Hematopoietic multipotent progenitor cell treated with erythropoietin and hydrocortisone succinate and interleukin-3 and kit ligand, for 4 days (in vitro differentiated cells): ENCODE data around the gene TRIM26.

Experiments used
- DNase-seq: peaks from one replicate; pipeline ENCODE4 v3.0.0-alpha.2; 2015

The TRIM26 gene

DNA sequence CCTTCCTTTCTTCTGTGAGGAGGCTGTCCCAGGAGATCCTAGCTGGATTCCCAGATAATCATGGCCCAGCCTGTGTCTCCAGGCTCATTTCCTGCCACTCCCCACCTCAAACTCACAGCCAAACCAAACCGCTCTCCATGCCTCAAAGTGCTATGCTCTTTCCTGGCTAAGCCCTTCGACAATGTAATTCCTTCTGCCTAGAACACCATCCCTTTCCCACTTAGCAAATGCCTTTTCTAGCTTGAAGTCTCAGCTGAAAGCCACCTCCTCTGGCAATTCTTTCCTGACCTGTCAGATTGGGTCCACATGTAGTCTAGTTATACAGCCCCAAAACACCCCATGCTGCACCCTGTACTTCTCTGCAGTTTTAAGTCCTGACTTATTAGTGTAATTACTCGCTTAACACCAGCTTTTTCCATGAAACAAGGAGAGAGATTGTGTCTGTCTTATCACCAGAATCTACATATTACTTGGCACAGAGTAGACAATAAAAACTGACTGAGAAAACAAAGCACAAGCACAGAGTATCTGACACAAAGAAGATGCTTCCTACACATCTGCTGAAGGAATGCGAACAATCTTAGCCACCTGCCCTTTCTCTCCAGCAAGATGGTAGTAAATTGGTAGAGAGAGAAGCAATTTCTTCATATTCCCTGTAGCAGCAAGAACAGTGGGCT lies 5.4 kb downstream of the TRIM26 start:
- no peak for DNase-seq

DNA sequence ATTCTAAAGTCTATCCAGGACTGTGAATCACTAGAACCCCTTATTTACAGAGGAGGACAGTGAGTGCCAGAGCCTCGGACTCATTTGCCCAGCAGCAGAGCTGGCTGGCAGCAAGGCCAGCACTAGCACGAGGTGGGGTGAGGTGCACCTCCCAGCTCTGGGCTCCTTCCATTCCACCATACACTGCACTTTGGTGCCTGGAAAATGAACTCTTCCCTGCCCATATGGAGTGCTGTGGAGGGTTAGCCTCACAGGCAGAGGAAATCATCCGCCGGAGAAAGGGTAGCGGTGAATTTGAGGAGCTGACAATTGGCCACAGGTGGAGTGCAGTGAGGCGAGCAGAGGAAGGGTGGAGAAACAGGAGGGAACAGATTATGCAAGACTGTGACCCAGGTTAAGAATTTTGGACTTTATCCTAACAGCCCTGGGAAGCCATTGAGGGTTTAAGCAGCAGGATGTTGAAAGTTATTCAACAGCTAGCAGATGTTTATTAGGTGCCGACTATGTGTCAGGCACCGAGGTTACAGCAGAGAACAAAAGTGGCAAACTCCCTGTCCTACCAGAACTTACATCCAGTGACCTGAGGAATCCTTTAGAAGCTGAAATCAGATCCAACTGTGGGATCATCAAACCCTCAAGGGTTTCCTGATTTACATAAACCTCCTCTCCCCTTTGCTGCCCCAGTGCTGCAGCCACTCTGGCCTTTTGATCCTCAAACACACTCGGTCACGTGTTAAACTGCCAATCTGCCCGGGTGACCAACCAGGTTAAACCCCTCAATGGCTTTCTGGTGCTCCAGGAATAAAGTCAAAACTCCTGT lies 6.2 kb downstream of the TRIM26 start:
- no peak for DNase-seq

DNA sequence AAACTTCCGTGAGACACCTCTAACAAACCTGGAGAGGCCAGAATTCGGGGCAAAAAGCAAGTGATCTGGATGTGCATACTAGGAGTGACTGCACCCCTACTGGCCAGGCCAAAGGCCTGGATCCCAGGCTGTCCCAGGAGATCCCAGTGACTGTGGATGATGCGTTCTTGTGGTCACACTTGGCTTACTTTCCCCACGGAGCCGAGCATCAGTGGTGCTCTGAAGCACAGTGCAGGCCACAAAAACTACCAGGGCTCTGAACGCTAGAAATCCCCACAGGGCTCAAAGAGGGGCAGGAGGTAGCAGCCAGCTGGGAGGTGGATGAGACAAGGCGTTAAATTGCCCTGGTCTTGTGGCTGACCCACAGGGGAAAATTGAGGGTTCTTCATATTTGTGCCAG lies 7.1 kb downstream of the TRIM26 start:
- DNase-seq = no peak

DNA sequence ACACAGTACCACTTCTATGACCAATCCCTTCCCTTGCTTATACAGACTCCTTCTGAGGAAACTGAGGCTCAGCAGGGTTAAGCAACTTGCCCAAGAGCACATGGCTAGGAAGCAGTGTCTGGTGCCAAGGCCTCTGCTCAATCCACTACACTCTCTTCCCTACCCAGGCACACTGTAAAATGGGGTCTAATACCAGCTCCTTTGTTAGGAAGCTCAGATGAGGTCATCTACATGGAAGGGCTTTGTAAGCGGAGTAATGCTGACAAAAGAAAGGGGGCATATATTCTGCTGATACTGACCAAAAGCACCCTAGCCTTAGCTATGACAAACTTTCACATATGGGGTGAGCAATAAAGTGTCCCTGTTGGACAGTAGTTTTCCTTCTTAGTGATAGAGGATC lies 9.1 kb downstream of the TRIM26 start:
- DNase-seq = no peak

DNA sequence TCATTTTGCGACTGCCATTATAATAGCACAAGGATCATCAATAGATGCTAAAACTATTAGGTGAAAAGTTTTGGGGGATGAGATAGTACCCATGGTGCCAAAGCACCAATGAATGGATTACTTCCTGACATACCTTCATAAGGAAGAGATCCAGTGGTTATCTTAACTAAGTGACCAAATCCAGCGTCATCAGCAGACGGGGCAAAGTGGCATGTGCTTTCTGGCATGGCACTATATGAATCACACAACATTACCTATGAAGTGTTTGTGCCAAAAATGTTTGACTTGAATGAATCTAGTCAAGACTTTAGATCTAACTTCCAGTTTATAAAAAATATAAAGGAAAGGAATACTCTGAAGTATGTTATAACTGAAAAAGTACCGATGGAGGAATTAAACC lies 10.8 kb downstream of the TRIM26 start:
- DNase-seq = no peak

DNA sequence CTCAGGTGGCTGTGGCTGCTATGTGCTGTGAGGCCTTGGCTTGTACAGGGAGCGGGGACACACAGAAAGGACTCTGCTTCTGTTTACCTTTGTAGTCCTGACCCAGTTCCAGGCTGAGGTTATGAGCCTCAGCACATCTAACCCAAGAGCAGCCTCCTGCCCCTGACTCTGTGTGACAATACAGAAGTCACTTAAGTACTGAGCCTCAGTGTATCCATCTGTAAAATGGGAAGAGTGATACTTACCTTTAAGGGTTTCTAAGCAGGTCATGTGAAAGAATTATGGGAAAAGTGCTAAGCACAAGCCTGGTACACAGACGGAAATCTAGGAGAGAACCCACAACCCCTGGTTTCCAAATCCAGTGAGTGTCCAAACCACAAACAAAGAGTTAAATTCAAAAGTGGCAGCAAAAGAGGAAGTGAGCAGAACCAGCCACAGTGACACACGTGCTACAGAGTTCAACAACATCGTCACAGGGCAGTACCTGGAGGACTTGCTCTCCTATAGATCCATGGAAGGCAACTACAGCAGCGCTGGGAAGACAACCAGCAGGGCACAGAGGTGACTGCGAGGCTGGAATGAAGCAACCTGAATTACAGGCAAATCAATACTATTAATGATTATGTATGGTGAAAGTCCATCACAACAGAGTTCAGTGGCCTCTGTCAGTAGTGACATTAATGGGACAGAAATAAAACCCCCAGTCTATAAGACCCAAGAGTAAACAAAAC lies 12.5 kb downstream of the TRIM26 start:
- DNase-seq = peak; percentile 83

DNA sequence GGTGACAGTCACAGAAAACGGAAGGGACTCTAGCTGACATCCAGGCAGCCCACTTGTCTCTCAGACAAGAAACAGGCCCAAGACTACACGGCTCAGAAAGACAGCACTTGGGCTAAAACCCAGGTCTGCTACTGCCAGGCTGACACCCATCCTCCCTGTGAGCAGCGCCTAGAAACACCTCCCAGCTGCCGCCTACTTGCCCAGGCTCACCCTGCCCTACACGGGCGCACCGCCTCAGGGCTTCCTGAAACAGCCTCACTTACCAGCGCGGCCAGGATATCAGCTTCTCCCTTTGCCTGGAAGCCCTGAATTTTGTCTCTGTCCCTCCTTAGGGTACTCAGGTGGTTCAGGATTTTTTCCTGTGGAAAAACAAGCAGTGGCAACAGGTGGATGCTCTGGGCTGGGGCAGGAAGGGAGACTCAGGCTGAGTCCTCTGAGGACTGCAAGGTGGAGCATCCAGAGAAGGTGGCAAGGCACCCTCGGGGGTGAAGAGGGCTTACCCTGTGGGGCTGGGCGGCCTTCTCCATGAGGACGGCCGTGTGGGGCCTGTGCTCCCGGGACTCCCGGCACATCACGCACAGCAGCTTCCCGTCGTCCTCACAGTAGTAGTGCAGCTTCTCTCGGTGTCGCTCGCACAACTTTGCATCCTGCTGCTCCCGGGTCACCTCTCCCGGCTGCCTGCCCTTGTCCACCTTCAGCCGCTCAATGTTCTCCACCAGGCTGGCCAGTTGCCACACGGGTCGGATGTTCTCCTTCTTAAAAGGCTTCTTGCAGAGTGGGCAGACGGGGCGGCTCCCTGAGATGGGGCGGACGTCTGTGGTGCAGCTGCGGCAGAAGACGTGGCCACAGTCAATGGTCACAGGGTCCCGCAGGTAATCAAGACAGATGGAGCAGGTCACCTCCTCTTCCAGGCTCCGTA lies 14.8 kb downstream of the TRIM26 start:
- DNase-seq = no peak

DNA sequence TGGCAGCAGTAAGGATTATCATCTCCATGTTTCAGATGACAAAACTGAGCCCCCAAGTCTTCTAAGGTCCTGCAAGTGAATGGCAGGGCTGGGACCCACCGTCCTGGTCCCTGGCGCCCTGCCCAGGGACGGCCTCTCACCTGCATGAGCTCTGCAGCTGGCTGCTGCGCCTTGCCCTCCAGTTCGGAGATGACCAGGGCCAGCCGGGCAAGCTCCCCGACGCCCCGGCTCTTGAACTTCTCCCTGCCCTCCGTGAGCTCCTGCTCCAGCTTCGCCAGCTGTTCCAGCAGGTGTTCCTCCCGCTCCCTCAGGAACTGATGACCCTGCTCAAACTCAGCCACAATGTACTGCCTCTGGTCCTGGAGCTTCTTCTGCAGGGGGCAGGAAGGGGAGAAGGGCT lies 16.8 kb downstream of the TRIM26 start:
- no peak for DNase-seq

DNA sequence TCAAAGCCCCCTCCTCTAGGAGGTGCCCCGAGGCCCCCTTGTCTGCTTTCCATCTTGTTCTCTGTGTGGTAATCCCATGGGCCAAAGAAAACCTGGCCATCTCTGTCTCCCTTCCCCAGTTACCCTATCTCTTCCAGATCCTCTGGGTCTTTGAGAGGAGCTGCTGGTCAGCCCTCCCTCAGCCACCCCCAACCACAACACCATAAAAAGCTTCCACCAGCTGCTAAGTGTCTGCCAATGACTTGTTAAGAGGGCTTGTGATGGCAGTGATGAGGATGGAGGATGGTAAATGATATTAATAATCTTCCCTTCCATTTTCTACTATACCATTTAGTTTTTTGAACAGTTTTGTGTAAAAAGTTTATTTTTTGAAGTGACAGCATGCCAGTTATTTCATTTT lies 17.3 kb downstream of the TRIM26 start:
- no peak for DNase-seq

DNA sequence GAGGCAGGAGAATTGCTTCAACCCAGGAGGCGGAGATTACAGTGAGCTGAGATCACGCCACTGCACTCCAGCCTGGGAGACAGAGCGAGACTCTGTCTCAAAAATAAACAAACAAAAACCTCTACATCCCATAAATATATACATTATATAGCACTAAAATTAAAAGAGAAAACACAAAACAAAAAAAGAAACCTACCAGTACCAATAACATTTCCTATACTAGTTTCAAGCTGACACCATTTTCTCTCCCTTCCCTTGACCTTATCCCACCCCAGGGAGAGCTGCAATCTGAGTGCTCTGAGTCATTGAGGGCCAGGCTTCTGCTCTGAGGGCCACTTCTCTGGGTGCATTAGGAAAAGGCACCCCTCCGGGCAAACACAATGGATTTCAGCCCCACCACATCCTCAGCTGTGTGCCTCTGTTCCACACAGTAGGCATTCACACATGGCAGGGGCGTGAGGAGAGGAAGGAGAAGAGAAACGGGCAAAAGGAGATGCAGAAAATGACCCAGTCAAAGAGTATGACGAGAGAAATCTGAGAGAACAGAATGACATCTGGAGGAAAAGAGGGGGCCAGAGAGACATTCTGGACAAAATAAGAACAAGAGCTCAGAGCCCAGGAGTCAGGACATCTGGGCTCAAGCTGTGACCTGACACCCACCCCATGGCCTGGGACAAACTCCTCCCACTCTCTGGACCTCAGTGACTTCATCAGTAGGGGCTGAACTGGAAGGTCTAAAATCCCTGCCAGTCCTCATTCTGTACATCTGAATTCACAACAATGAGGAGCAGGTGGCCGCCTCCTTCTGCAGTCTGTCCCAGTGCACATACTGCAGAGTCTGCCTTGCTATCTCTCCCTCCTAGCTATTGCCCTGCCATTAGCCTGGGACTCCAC lies 18.2 kb downstream of the TRIM26 start:
- DNase-seq = no peak

DNA sequence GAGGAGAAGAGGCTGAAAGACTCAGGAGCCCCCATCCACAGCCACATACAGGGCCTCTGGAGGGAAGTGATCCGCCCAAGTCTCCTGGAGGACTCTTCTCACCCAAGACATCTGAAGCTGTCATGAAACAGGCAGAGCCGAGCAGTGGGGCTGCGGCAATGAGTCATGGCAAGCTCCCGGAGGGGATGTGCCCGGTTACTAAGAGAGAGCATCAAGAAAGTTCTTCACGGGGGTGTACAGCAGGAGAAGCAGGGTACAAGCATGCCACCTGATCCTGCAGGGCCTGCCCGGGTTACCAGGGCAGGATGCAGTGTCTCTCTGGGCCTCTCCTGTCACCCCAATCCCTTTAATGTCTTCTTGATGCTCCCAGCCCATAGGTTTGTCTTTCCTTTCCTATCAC lies 21.1 kb downstream of the TRIM26 start:
- no peak for DNase-seq

DNA sequence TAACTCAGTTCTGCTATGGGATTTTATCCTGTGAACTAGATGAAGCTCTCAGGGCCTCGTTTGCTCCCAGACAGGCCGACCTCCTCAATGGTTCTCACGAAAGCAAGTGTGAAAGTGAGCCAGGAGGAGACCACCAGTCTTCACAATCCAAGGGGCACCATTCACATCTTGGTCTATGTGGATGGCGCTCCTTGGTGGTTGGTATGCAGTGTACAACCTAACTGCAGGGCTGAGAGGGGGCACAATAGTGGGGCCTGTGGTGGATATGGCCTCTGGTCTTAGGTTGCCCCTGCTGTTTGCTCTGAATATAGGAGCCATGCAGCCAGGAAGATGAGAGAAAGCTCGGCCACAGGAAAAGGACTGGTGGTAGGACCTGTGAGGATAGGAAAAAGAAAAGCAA lies 24.7 kb downstream of the TRIM26 start:
- DNase-seq = no peak

DNA sequence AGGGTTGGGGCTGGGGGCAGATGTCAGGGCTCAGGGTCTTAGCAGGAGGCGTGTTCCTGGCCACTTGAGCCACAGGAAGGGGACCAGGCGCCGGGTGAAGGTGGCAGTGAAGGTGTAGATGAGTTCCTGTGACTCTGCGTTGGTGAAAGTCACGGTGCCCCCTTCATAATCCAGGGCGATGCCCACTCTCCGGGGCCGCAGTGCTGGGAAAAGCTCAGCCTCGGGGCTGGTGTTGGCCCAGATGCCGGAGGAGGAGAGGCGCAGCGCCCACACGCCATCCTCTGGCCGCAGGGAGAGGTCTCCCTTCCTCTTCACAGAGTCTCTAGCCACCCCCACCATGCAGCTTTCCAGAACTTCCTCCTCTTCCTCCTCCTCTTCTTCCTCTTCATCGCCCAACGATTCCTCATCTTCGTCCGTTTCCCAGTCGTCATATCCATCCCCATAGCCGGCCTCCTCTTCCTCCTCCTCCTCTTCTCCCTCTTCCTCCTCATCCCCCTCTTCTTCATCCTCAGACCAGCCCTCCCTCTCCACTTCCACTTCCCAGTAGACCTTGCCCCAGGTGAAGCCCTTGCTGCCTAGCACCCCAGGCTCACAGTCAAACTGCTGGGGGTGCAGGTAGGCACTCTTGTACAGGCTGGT lies 27.2 kb downstream of the TRIM26 start:
- no peak for DNase-seq

DNA sequence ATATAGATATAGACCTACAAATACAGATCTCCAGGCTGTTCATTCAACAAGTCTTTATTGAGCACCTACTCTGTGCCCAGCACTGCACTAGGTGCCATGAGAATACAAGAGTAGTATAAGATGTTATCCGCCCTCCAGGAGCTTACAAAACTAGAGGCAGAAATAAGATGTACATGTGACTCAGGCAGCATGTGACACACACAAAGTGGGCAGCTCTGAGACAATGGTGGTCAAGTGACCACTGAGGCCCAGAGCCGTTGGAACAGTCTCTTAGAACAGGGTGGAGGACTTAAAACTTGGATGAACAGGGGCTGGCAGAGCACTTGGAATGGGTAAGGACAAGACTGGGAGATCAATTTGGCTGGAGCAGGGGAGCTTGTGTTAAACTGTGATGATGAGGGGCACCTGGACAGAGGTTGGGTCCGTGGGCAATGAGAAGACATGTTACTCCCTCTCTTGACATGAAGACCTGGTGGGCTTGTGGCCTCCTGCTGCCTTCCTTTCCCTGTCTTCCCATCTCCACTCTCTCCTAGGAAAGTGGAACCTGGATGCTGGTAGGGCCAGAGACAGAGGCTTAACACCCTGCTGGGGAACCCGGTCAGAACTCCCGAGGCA lies 28.7 kb downstream of the TRIM26 start:
- DNase-seq = no peak

DNA sequence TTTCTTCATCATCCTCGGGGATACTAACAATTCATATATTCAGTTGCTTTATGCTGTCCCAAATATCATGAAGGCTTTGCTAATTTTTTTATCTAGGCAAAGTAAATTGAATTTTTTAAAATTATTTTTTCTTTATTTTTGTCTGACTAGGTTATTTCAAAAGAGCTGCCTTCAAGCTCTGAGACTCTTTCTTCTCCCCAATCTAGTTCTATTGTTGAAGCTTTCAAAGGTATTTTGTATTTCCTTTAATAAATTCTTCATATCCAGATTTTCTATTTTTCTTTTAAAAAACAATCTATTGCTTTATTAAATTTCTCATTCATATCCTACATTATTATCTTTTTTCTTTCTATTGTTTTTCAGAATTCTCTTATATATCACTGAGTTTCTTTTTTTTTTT lies 33.1 kb downstream of the TRIM26 start:
- no peak for DNase-seq

DNA sequence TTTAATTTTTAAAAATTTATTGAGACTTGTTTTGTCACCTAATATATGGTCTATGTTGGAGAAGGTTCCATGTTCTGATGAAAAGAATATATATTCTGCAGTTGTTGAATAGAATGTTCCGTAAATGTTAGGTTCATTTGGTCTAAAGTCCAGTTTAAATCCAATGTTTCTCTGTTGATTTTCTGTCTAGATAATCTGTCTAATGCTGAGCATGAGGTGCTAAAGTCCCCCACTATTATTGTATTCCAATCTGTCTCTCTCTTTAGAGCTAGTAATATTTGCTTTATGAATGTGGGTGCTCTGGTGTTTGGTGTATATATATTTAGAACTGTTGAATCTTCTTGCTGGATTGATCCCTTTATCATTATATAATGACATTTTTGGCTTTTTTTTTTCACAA lies 34.4 kb downstream of the TRIM26 start:
- DNase-seq = no peak

DNA sequence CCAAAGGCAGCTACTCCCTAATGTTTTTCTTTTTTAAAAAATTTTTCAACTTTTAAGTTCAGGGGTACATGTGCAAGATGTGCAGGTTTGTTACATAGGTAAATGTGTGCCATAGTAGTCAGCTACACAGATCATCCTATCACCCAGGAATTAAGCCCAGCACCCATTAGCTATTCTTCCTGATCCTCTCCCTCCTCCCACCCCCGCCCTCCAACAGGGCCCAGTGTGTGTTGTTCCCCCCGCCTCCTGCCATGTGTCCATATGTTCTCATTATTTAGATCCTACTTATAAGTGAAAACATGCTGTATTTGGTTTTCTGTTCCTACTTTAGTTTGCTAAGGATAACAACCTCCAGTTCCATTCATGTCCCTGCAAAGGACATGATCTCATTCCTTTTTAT lies 37.4 kb downstream of the TRIM26 start:
- DNase-seq = no peak

DNA sequence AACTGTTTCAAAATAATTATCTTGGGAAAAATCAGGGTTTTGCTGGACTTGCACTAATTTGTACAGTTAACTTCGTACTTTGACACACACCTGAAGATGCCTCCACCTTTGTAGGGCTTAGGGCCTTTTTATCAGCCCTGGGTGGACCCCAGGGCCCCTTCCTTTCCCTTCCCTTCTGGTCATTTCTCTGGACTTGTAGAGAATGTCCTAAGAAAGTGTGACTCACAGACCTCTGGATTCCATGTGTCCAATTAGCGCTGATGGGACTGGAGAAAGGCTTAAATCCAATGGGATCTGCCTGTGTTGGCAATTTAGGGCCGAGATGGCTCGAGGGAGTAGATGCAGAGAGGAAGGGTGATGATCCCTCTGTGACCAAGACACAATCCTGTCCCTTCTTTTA lies 40.5 kb downstream of the TRIM26 start:
- no peak for DNase-seq

DNA sequence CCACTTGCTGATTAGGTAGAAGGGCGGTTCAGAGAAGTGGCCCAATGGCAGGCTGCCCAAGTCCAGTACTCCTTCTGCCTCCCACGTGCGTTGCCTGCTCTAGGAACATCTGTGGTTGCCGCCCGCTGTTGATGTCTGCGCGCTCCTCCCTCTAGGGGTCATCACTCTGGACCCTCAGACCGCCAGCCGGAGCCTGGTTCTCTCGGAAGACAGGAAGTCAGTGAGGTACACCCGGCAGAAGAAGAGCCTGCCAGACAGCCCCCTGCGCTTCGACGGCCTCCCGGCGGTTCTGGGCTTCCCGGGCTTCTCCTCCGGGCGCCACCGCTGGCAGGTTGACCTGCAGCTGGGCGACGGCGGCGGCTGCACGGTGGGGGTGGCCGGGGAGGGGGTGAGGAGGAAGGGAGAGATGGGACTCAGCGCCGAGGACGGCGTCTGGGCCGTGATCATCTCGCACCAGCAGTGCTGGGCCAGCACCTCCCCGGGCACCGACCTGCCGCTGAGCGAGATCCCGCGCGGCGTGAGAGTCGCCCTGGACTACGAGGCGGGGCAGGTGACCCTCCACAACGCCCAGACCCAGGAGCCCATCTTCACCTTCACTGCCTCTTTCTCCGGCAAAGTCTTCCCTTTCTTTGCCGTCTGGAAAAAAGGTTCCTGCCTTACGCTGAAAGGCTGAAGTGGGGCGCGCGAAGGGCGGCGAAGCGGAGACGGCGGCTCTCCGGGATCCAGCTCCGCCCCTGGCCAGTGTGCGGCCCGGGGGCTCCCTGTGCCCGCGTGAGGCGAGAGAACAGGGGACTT lies 41.3 kb downstream of the TRIM26 start:
- DNase-seq = peak; percentile 47
